ENCODE results near the gene CPN2. TPM values are rescaled to one million over a fixed set of nuclear protein-coding genes. Genes with fewer than 3 reads are reported as not detected.

The CPN2 gene, protein sequence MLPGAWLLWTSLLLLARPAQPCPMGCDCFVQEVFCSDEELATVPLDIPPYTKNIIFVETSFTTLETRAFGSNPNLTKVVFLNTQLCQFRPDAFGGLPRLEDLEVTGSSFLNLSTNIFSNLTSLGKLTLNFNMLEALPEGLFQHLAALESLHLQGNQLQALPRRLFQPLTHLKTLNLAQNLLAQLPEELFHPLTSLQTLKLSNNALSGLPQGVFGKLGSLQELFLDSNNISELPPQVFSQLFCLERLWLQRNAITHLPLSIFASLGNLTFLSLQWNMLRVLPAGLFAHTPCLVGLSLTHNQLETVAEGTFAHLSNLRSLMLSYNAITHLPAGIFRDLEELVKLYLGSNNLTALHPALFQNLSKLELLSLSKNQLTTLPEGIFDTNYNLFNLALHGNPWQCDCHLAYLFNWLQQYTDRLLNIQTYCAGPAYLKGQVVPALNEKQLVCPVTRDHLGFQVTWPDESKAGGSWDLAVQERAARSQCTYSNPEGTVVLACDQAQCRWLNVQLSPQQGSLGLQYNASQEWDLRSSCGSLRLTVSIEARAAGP
- total RNA-seq: not detected in 2 replicates
- polyA plus RNA-seq (2012): not detected

DNA sequence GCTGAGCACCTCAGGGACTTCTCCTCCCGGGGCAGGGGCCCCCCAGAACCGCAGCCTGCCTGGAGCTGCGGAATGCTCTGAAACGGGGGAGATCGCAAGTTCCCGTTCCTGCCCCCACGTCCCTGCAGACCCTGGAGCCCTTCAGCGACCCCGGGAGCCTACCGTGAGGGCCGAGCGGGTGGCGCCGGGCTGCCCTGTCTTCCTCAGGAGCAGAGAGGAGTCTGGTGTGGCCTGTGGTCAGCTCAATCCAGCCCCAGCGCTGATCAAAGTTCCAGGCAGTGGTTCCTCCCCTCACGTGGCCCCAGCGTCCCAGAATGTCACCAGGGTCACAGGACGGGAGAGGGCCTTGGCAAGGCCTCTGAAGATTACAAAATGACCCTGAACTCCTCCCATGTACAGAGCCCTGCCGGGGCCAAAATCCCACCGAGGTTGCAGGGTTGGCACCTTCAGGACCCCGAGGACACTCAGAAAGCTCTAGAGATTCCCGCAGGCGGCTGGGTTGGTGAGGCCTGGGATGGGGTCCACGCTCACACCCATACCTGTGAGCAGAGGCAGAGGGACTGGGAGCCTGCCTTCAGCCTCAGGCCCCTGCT, at the start of gene CPN2:
TSS of gene CPN2 (minus strand) at position 249 of the 593 bp plus-strand sequence. CDS start 8,626 bp downstream, outside the sequence.
- DNase-seq (ENCODE audit: low read depth): no peak

DNA sequence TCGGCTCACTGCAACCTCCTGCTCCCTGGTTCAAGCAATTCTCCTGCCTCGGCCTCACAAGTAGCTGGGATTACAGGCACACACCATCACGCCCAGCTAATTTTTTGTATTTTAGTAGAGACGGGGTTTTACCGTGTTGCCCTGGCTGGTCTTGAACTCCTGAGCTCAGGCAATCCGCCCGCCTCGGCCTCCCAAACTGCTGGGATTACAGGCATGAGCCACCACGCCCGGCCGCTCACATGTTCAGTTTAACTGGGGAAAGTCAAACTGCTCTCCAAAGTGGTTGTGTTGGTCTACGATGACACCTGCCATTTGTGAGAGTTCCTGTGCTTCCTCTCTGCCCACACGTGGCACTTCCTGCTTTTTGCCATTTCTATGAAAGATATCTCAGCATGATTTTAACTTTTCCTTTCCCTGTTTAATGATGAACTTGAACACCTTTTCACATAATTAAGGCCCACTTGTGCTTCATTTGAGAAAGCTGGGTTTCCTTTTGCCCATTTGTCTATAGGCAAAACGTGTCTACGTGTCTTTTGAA, 48.8 kb upstream of the CPN2 start:
- no peak for DNase-seq (ENCODE audit: low read depth)

DNA sequence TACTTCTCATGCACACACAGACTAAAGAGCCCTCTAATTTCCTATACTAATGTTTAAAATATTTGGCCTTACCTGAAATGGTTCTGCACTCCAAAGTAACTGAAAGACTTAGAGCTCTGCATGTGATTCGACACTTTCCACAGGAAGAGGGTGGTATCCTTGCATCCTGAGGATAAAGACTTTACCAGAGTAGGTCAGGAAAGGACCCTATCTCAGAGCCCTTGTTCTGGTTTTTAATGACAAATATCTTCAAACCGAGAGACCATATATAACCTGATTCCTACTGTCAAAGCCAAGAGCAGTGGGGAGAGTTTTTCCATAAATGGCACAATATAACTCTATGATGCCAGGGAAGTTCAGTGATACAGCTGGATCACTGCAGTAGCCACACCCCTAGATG, 48.0 kb upstream of the CPN2 start, which contains the start of gene GP5:
TSS of gene GP5 (minus strand) at position 101 of the 400 bp plus-strand sequence. CDS start 984 bp downstream, outside the sequence.
- no peak for DNase-seq (ENCODE audit: low read depth)

DNA sequence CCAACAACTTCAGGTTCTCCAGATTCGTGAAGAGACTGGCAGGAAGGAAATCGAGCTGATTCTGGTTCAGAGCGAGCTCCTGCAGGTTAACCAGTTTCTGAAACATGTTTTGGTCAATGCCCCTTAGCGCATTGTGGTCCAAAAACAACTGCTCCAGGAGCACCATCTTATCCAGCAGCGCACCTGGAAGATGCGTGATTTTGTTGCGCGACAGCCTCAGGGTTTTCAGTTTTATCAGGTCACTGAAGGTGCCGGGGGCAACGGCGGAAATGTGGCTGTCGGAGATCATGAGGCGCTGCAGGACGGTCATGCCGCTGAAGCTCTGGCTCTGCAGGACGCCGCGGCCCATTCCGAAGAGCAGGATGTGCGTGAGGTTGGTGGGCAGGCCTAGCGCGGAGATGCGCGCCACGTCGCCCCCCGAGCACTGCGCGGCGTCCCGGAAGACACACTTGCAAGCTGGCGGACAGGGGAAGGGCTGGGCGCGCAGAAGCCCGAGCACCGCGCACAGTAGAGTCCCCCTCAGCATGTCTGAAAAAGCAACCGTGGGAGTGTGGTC, 46.7 kb upstream of the CPN2 start:
- DNase-seq (ENCODE audit: low read depth): no peak

DNA sequence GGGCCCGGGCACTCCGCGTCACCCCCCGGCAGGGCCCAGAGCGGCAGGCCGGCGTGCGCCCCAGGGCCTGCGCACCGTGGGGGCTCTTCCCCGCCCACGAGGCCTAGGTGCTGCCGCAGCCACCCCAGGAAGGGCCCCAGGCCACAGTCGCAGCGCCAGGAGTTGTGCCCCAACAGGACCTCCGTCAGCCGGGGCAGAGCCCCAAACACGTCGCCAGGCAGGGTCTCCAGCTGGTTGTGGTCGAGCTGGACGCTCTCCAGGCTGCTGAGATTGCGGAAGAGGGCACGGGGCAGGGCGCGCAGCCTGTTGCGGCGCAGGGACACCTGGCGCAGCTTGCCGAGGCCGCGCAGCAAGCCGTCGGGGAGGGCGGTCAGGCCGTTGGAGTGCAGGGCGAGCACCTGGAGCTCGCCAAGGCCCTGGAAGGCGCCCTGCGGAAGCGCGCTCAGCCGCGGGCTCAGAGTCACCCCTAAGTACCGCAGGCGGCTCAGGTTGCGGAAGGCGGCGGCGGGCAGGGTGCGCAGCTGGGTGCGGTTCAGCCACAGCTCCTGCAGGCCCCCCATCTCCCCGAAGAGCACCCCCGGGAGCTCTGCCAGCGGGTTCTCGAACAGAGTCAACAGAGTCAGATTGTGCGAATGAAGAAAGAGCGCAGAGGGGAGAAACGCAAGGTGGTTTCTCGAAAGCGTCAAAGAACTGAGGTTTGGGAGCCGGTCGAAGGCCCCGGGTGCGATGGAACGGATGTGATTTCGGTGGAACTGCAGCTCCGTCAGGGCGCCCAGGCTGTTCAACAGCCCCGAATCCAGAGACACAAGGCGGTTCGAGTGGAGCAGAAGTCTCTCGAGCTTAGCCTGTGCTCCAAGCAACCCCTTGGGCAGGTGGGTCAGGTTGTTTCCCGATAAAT, 46.0 kb upstream of the CPN2 start:
- no peak for DNase-seq (ENCODE audit: low read depth)

DNA sequence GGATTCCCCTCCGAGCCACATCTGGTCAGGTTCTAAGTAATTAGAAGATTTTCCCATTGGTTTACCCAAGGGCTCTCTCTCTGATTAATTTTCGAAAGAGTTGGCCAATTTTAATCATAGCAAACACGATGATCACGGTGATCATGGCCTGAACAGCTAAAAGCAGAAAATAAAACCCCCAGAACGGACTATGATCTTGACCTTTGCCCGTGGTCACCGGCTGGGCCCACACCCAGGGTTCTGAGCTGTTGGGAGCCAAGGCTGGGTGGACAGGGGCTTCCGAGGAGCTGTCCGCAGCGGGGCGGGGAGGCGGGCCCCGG, 45.4 kb upstream of the CPN2 start:
- DNase-seq (ENCODE audit: low read depth): no peak

DNA sequence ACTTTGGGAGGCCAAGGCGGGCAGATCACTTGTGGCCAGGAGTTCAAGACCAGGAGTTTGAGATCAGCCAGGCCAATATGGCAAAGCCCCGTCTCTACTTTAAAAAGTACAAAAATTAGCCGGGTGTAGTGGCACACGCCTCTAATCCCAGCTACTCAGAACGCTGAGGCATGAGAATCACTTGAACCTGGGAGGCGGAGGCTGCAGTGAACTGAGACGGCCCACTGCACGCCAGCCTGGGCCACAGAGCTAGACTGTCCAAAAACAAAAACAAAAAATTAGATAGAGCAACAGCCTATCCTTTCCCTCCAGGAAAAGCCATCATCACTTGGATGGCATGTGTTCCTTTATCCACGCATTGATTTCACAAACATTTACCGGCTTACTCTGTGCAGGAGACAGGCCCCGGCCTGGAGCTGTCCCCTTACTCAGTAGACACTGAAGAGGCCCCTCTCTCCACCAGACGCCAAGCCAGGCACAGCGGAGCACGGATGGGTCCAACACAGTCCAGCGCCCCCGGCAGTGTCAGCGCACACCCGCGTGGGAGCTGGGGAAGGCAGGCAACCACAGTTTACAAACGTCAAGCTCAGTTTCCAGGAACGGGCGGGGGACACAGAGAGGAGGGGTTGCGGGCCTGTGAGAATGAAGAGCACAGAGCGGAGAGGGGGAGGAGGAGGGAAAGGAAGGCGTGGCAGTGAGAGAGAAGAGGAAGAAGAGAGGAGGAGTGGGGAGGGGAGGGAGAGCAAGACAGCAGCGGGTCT, 44.8 kb upstream of the CPN2 start:
- DNase-seq (ENCODE audit: low read depth): no peak

DNA sequence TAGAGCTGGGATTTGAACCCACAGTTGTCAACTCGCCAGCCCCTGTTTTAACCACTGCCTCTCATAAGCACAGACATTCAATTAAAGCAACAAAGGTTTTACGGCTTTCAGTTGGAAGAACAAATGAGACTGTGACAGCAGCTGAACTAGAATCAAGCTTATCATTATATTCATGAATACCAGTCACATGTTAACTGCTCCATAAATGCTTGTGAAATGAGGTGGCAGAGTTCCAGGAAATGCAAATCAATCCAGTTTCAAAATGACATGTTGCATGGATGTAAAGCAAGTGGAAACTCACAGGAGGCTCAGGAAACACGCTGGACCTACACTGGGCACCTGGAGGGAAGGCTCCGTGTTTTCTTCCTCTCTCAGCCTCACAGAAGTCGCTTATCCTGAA, 44.1 kb upstream of the CPN2 start:
- DNase-seq (ENCODE audit: low read depth): no peak

DNA sequence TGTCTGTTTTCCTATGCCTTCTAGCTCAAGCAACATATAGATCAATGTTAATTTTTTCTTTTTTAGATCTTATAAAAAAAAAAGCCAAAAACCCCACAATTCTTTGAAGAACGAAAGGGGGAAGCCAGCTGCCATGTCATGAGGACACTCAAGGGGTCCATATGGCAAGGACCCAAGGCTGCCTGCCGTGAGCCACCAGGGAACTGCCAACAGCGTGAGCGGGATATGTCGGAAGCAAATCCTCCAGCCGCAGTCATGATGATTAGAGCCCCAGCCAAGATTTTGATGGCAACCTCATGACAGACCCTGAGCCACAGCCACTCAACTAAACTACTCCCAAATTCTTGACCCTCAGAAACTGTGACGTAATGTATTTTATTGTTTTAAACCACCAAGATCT, 41.4 kb upstream of the CPN2 start:
- no peak for DNase-seq (ENCODE audit: low read depth)

DNA sequence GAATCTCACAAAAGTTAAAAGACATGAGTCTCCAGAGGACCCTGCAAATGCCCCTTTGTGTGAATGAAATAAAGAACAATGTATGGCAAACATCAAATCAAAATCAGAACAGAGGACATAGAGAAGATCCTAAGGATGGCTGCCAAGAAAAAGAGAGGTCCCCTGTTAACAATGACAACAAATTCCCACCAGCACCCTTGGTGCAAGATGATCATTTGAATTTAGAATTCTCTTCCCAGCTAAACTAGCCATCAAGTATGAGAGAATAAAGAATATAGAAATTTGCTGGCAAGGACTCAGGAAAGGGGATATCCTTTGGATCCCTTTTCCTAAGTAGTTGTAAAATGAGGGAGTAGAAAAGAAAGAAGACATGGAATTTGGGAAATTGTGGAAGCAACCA, 39.7 kb upstream of the CPN2 start:
- DNase-seq (ENCODE audit: low read depth): no peak

DNA sequence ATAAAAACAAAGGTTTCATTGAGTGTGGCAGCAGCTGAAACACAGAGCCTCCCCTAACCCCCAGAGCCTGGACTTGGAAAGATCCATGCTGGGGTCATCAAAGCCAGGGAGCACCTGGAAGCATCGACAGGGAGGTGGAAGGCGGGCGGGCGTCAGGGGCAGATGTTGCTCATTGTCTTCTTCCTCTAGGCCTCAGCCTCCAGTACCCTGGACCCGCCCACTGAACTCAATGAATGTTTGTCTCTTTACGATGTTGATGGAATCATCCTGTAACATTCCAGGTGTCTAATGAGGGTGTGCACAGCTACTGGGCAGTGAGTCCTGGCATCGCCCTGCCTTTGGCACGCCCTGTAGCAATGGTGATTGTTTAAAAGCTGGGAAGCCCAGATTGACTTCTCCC, 38.1 kb upstream of the CPN2 start:
- DNase-seq (ENCODE audit: low read depth): no peak

DNA sequence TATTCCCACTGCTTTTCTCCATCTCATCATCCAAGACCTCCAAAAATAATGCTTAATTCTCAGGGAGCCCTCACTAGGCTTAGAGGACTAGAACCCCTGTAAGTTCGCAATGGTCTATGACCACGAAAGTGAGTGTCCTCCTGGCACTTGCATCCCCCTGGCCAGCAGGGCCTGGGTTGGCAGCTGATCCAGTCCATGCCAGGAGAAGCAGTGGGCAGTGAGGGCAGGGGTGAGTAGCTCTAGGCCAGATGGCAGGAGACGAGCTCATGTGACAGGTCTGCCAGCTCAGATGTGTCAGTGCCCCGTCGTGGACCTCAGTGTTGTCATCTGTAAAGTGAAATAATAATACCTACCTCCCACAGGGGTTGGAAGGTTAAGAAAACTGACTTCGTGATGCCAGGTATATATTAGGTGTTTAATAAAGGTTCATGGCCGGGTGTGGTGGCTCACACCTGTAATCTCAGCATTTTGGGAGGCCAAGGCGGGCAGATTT, 36.8 kb upstream of the CPN2 start:
- DNase-seq (ENCODE audit: low read depth): peak; percentile 9

DNA sequence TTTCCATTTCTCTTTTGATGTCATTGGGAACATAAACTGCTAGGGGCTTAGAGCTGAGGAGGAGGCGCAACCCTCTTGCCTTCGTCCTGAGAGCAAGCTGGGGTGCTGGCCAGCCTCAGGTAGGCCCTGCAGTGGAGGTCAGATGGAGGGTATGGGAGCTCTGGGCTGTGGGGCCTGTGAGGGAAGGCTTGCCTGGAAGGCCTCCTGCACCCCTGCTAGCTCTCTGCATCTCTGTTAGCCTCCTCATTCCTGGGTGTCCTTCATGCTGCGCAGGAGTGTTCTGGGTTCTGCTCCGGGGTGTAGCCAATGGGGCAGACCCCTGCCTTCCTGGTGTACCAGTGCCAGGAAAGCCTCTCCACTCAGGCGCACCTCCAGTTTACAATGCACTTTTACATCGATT, 36.1 kb upstream of the CPN2 start:
- DNase-seq (ENCODE audit: low read depth): no peak

DNA sequence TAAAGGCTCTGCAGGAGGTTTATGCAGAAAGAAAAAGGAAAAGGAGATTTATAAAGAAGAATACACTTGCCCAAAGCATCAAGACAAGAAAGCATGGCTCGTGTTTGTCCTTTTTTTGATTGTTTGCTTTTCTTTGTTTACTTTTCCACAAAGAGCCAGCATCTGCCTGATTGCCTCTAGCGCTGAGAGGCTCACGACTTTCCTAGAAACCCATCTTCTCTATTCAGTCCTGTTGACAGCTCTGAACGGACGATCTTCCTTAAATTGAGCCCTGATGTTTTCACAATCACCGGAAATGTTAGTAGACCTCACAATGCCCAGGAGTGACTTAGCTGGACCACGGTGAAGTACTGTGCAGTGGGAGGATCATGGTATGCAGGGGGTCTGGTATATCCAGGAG, 35.5 kb upstream of the CPN2 start:
- no peak for DNase-seq (ENCODE audit: low read depth)

DNA sequence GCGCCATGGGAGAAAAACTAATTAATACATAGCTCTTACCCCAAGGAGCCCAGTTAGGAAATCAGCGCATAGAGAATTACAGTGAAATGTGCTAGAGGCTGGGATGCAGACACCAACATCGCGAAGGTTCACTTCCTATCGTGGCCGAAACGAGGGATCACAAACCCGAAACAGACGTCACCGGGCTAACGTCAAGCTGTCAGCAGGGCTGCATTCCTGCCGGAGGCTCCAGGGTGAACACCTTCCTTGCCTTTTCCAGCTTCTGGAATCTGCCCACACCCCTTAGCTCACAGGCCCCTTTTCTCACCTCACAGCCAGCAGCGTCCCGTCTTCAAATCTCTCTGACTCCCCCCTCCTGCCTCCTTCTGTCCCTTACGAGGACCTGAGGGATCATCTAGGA, 34.9 kb upstream of the CPN2 start:
- DNase-seq (ENCODE audit: low read depth): no peak

DNA sequence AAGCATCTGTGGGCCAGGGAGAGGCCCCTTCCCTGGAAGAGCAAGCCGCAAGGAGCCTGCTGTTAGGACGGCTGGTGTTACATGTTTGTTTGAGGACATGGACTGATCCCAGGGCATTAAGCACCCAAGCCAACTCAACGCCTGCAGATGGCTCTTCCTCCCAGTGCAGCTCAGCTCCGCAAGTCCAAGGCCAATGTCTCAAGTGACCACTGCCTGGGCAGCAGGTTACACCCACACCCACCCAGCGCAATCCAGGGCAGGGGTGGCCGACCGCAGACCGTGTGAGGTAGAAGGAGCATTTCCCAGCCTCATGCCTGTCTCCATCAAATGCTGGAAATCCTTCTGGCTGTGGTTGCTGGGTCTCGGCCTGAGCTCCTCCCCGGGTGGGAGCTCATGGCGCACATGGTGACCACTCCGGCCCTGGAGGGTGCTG, 33.5 kb upstream of the CPN2 start:
- DNase-seq (ENCODE audit: low read depth): no peak

DNA sequence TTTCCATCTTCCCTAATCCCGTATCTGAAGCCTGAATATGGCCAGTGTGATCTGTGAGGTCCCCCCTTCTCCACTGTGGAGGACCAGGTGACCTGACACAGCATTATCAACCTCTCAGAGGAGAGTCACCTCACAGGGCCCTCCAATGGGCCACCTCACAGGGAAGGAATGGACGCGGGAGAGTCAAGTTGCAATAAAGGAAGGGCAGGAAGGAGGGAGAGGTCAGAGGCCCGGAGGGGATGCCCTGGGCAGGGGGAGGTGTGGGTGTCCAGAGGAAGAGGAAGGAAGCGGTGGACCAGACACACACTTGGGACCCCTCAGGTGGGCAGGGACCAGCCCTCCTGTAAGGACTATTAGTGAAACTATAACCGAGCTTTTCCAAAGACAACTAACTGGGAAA, 33.0 kb upstream of the CPN2 start:
- no peak for DNase-seq (ENCODE audit: low read depth)

DNA sequence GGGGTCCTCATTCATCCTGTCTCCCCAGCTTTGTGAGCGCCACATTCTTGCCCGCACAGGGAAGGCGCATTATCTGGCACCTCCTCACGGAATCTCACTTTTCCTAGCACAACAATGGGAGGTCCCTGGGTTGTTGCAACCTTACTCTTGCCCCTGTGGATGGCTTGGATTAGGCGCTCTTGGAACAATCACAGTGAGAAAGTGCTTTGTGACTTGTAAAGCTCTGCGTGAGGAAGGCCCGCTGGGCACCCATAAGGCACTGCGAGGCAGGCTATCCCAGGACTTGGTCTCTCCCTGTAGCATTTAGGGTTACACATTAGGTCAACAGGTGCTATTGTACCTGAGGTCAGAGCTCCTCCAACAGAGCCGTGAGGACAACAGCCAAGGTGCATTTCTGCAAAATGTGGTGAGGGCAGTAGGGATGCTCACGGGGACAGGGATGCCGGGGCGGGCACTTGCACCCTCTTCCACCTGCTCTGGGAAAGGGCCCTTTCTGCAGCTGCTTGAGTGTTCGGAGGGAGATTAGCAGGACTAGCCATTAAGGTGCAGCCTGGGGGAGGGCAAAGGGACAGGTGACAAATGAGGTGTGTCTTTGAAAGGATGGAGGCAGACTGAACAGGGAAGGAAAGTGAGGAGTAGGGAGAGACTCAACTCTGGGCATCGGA, 32.3 kb upstream of the CPN2 start:
- DNase-seq (ENCODE audit: low read depth): no peak

DNA sequence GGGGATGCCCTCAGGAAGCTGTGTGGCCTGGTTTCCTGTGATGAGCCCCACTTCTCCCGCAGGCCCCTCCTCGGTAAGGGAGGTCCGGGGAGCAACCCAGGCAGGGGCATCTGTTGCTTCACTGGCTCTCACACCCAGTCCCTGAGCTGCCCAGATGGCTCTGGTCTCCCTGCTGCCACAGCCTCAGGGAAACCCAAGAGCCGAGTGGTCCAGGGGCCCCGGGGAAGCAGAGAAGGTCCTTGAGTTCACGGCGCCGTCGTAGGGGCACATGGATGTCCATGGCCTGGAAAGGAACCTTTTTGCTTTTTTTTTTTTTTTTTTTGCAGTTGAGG, 31.7 kb upstream of the CPN2 start:
- DNase-seq (ENCODE audit: low read depth): no peak

All from myocyte (in vitro differentiated cells).